Neural cell (in vitro differentiated cells): ENCODE measurements around the gene CTSZ.

Experiments
- CTCF ChIP-seq: fragments of 450-650 bp; IDR thresholded peaks from 2 replicates; pipeline ENCODE4 v1.5.1; 2014; ENCODE audit warnings: antibody characterized with exemption, mild to moderate bottlenecking, moderate library complexity; ENCODE audit not compliant: poor library complexity, severe bottlenecking
- EZH2 ChIP-seq: fragments of 200-600, 300-800 bp; shearing (Covaris generic), sonication (generic); IDR thresholded peaks from 2 replicates; pipeline ENCODE4 v1.6.1; 2014; ENCODE audit warnings: antibody characterized with exemption, low read length, borderline replicate concordance, mild to moderate bottlenecking; ENCODE audit not compliant: insufficient read depth, poor library complexity, severe bottlenecking
- POLR2AphosphoS5 ChIP-seq: IDR thresholded peaks from 2 replicates; pipeline ENCODE4 v1.6.1; 2012
- RAD21 ChIP-seq: fragments of 450-650 bp; conservative IDR thresholded peaks from 2 replicates; pipeline ENCODE4 v1.6.1; 2014; ENCODE audit warnings: antibody characterized with exemption, mild to moderate bottlenecking, moderate library complexity
- REST ChIP-seq: IDR thresholded peaks from 2 replicates; pipeline ENCODE4 v1.6.1; 2012; ENCODE audit warnings: borderline replicate concordance
- SMC3 ChIP-seq: fragments of 450-650 bp; conservative IDR thresholded peaks from 2 replicates; pipeline ENCODE4 v1.6.1; 2014; ENCODE audit warnings: antibody characterized with exemption, mild to moderate bottlenecking, moderate library complexity; ENCODE audit not compliant: poor library complexity

- TF ChIP-seq REST (no peak), CTCF (no peak), RAD21 (no peak), POLR2AphosphoS5 (no peak), EZH2 (no peak), SMC3 (no peak)
These were observed 2.6 kb downstream of the CTSZ start for GRCh38 chr20:59004493-59004762.
